Adipocyte (in vitro differentiated cells): Measurements from ENCODE around the gene IMMP2L.

Experiments
- DNase-seq: peaks from one replicate; pipeline ENCODE4 v3.0.0-alpha.2; 2015; ENCODE audit warnings: low read depth
- H3K27me3 ChIP-seq: replicated peaks from 2 replicates; pipeline ENCODE4 v1.7.0; 2013; ENCODE audit warnings: mild to moderate bottlenecking, low read length, moderate library complexity; ENCODE audit not compliant: control insufficient read depth, insufficient read depth
- H3K36me3 ChIP-seq: 2 replicates; pipeline ENCODE4 v1.7.0; 2013; ENCODE audit warnings: low read length, mild to moderate bottlenecking, moderate library complexity; ENCODE audit not compliant: control insufficient read depth, insufficient read depth, severe bottlenecking
- H3K4me1 ChIP-seq: 2 replicates; pipeline ENCODE4 v1.7.0; 2013; ENCODE audit warnings: mild to moderate bottlenecking, low read length, moderate library complexity; ENCODE audit not compliant: control insufficient read depth, insufficient read depth
- H3K4me3 ChIP-seq: 2 replicates; pipeline ENCODE4 v1.7.0; 2013; ENCODE audit warnings: mild to moderate bottlenecking, low read length, moderate library complexity
- H3K9ac ChIP-seq: 2 replicates; pipeline ENCODE4 v1.7.0; 2013; ENCODE audit warnings: mild to moderate bottlenecking, low read length, moderate library complexity
- H3K9me3 ChIP-seq: 2 replicates; pipeline ENCODE4 v1.7.0; 2013; ENCODE audit warnings: mild to moderate bottlenecking, low read length, moderate library complexity; ENCODE audit not compliant: control insufficient read depth

The IMMP2L gene

GRCh38 chr7:111173990-111174389, 388.3 kb downstream of the IMMP2L start:
- DNase-seq, result no peak
- H3K4me1 ChIP-seq, result no peaks in the 10 kb centered on the region
- no peak overlapping the region for H3K9ac ChIP-seq
- no peaks in the 10 kb centered on the region for H3K27me3 ChIP-seq
- peaks cover 3% of the 10 kb centered on the region for H3K9me3 ChIP-seq
- no peak overlapping the region for H3K4me3 ChIP-seq
- H3K36me3 ChIP-seq, result no peaks in the 10 kb centered on the region

- Histone ChIP-seq H3K4me1 (no peaks in the 10 kb centered on the region), H3K9ac (no peak overlapping the region), H3K27me3 (no peaks in the 10 kb centered on the region), H3K4me3 (no peak overlapping the region), H3K9me3 (no peaks in the 10 kb centered on the region), H3K36me3 (no peaks in the 10 kb centered on the region)
- DNase-seq, result no peak
These were observed 388.8 kb downstream of the IMMP2L start for GRCh38 chr7:111173528-111173927.

- H3K36me3 ChIP-seq, result no peaks in the 10 kb centered on the region
- DNase-seq, result peak; percentile 31
These were observed 389.6 kb downstream of the IMMP2L start for GRCh38 chr7:111172564-111173257.

GRCh38 chr7:111168182-111168581, 394.1 kb downstream of the IMMP2L start:
- DNase-seq, result no peak
- H3K36me3 ChIP-seq, result no peaks in the 10 kb centered on the region
- no peaks in the 10 kb centered on the region for H3K9me3 ChIP-seq
- no peak overlapping the region for H3K9ac ChIP-seq
- no peaks in the 10 kb centered on the region for H3K4me1 ChIP-seq
- no peaks in the 10 kb centered on the region for H3K27me3 ChIP-seq
- H3K4me3 ChIP-seq, result no peak overlapping the region

More at GRCh38 chr7:111172564-111173257, 389.6 kb downstream of the IMMP2L start:
- H3K27me3 ChIP-seq, result no peaks in the 10 kb centered on the region
- H3K4me3 ChIP-seq, result no peak overlapping the region
- H3K4me1 ChIP-seq, result no peaks in the 10 kb centered on the region
- no peak overlapping the region for H3K9ac ChIP-seq
- H3K9me3 ChIP-seq, result no peaks in the 10 kb centered on the region

- no peaks in the 10 kb centered on the region for H3K36me3 ChIP-seq
- no peak overlapping the region for H3K9ac ChIP-seq
- no peak for DNase-seq
- no peaks in the 10 kb centered on the region for H3K4me1 ChIP-seq
- no peak overlapping the region for H3K4me3 ChIP-seq
- no peaks in the 10 kb centered on the region for H3K27me3 ChIP-seq
- H3K9me3 ChIP-seq, result no peaks in the 10 kb centered on the region
These were observed 397.9 kb downstream of the IMMP2L start for GRCh38 chr7:111164442-111164841.

- Histone ChIP-seq H3K4me3 (no peak overlapping the region), H3K9ac (no peak overlapping the region), H3K4me1 (no peaks in the 10 kb centered on the region), H3K36me3 (no peaks in the 10 kb centered on the region), H3K9me3 (no peaks in the 10 kb centered on the region), H3K27me3 (no peaks in the 10 kb centered on the region)
- DNase-seq, result no peak
These were observed 399.6 kb downstream of the IMMP2L start for GRCh38 chr7:111162692-111163091.

- DNase-seq, result no peak
- Histone ChIP-seq H3K27me3 (no peaks in the 10 kb centered on the region), H3K4me3 (no peak overlapping the region), H3K9me3 (no peaks in the 10 kb centered on the region), H3K4me1 (no peaks in the 10 kb centered on the region), H3K9ac (no peak overlapping the region), H3K36me3 (no peaks in the 10 kb centered on the region)
These were observed 402.0 kb downstream of the IMMP2L start for GRCh38 chr7:111160297-111160696.

GRCh38 chr7:111159426-111159825, 402.9 kb downstream of the IMMP2L start:
- Histone ChIP-seq H3K4me3 (no peak overlapping the region), H3K9me3 (no peaks in the 10 kb centered on the region), H3K27me3 (no peaks in the 10 kb centered on the region), H3K9ac (no peak overlapping the region), H3K4me1 (no peaks in the 10 kb centered on the region), H3K36me3 (no peaks in the 10 kb centered on the region)
- peak; percentile 63 for DNase-seq

- Histone ChIP-seq H3K4me1 (no peaks in the 10 kb centered on the region), H3K9me3 (no peaks in the 10 kb centered on the region), H3K4me3 (no peak overlapping the region), H3K27me3 (no peaks in the 10 kb centered on the region), H3K9ac (no peak overlapping the region), H3K36me3 (no peaks in the 10 kb centered on the region)
- DNase-seq, result no peak
These were observed 411.6 kb downstream of the IMMP2L start for GRCh38 chr7:111150709-111151108.

GRCh38 chr7:111147708-111148533, 414.4 kb downstream of the IMMP2L start:
- H3K4me3 ChIP-seq, result no peak overlapping the region
- H3K4me1 ChIP-seq, result no peaks in the 10 kb centered on the region
- H3K9me3 ChIP-seq, result no peaks in the 10 kb centered on the region
- no peak for DNase-seq
- no peak overlapping the region for H3K9ac ChIP-seq
- no peaks in the 10 kb centered on the region for H3K36me3 ChIP-seq
- no peaks in the 10 kb centered on the region for H3K27me3 ChIP-seq

GRCh38 chr7:111146136-111146535, 416.2 kb downstream of the IMMP2L start:
- Histone ChIP-seq H3K36me3 (no peaks in the 10 kb centered on the region), H3K9me3 (no peaks in the 10 kb centered on the region), H3K4me3 (no peak overlapping the region), H3K27me3 (no peaks in the 10 kb centered on the region), H3K9ac (no peak overlapping the region), H3K4me1 (no peaks in the 10 kb centered on the region)
- DNase-seq, result no peak
